Mesangial cell (primary cell): ENCODE results near the gene PRAMEF20. TPM values are rescaled to one million over a fixed set of nuclear protein-coding genes. Genes with fewer than 3 reads are reported as not detected.

ENCODE experiments used
- total RNA-seq: library from RNA; depleted of rRNA; stranded (reverse); fragments of >200 nt; gene quantifications from 2 replicates; pipeline ENCODE4 v1.2.3, GENCODE V29; 2015

Gene PRAMEF20
- not detected in 2 replicates for total RNA-seq

GRCh38 chr1:13410150-13410549, at the start of gene PRAMEF20:
TSS of gene PRAMEF20 (plus strand) at chr1:13410450. CDS start at chr1:13416355, 5,905 bp downstream.

DNA sequence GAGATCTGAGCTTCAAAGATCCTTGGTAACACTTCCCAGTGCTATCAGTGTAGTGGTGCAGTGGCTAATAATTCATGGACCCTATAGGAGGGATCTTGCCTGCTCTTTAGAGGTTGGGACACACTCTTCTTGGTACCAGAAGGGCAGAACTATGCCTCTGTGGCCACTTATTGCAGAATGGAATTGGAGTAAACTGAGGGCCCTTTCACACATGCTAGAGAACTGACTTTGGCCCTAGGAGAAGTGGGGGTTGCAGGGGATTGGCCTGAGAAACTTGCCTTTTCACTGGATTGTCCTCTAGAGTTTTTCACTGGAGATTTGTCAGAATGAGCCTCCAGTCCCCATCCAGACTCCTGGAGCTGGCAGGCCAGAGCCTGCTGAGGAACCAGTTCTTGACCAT, 20.9 kb upstream of the PRAMEF20 start, which contains the start of gene PRAMEF17:
Gene PRAMEF17 (plus strand): TSS at position 301 of the 400 bp plus-strand sequence. CDS start 26 bp downstream, at position 327.

Other genes with a start within 250 kb of the PRAMEF20 start
- not detected in 2 replicates for gene HNRNPCL4, start 244.8 kb upstream of the PRAMEF20 start, total RNA-seq
- gene PRAMEF9, start 238.6 kb upstream of the PRAMEF20 start, total RNA-seq: not detected in 2 replicates
- gene PRAMEF13, start 209.0 kb upstream of the PRAMEF20 start, total RNA-seq: not detected in 2 replicates
- gene PRAMEF18, start 184.3 kb upstream of the PRAMEF20 start, total RNA-seq: not detected in 2 replicates
- gene PRAMEF5, start 156.3 kb upstream of the PRAMEF20 start, total RNA-seq: not detected in 2 replicates
- not detected in 2 replicates for gene PRAMEF8, start 125.3 kb upstream of the PRAMEF20 start, total RNA-seq
- not detected in 2 replicates for gene PRAMEF33, start 106.9 kb upstream of the PRAMEF20 start, total RNA-seq
- not detected in 2 replicates for gene PRAMEF15, start 94.9 kb upstream of the PRAMEF20 start, total RNA-seq
- not detected in 2 replicates for gene PRAMEF14, start 63.3 kb upstream of the PRAMEF20 start, total RNA-seq
- not detected in 2 replicates for gene PRAMEF19, start 38.5 kb upstream of the PRAMEF20 start, total RNA-seq
- not detected in 2 replicates for gene PRAMEF17, start 20.8 kb upstream of the PRAMEF20 start, total RNA-seq
- 0.33 TPM in 1 of 2 replicates, not detected in the other for gene LRRC38, start 103.6 kb downstream of the PRAMEF20 start, total RNA-seq
- gene PDPN, start 173.4 kb downstream of the PRAMEF20 start, total RNA-seq: 7.1 and 7.3 TPM in 2 replicates